ENCODE measurements around the gene PARD6B. TPM values are rescaled to one million over a fixed set of nuclear protein-coding genes. Genes with fewer than 3 reads are reported as not detected.
"Not testable (repeated sequence)": the region's sequence is repeated elsewhere in the genome, so short reads cannot be mapped to it uniquely, and the experiment has no call there.

PARD6B gene
- total RNA-seq, 2 experiments from 2014 or later: 4.3 to 6.2 TPM

GRCh38 chr20:50766955-50767809 is 35.8 kb downstream of the PARD6B start:
- POLR2A ChIA-PET; H3K4me1 Mint-ChIP-seq; H3K9me3 Mint-ChIP-seq; H3K36me3 Mint-ChIP-seq (ENCODE audit: low read depth); H3K4me3 Mint-ChIP-seq; H3K27me3 Mint-ChIP-seq; DNase-seq; H3K27ac Mint-ChIP-seq: not testable (repeated sequence)
- CTCF ChIA-PET: interaction anchor here (1.5 to 2.4 kb wide), 2 partner anchors 17 to 27 kb away, joined by 3 to 8 read pairs; no protein-coding TSS in a partner anchor

GRCh38 chr20:50768991-50769390 is 37.6 kb downstream of the PARD6B start:
- H3K27ac Mint-ChIP-seq; CTCF ChIA-PET; H3K4me1 Mint-ChIP-seq; DNase-seq; H3K36me3 Mint-ChIP-seq (ENCODE audit: low read depth); POLR2A ChIA-PET; H3K4me3 Mint-ChIP-seq; H3K27me3 Mint-ChIP-seq; H3K9me3 Mint-ChIP-seq: not testable (repeated sequence)

- H3K4me1 Mint-ChIP-seq; DNase-seq; H3K36me3 Mint-ChIP-seq (ENCODE audit: low read depth); CTCF ChIA-PET; H3K4me3 Mint-ChIP-seq; H3K9me3 Mint-ChIP-seq; H3K27ac Mint-ChIP-seq; POLR2A ChIA-PET; H3K27me3 Mint-ChIP-seq: not testable (repeated sequence)
These were observed 38.2 kb downstream of the PARD6B start for GRCh38 chr20:50769551-50770085.

GRCh38 chr20:50771419-50772080 is 40.2 kb downstream of the PARD6B start:
- H3K36me3 Mint-ChIP-seq (ENCODE audit: low read depth); CTCF ChIA-PET; H3K27me3 Mint-ChIP-seq; DNase-seq; H3K4me3 Mint-ChIP-seq; POLR2A ChIA-PET; H3K27ac Mint-ChIP-seq; H3K9me3 Mint-ChIP-seq; H3K4me1 Mint-ChIP-seq: not testable (repeated sequence)

GRCh38 chr20:50772420-50773185 is 41.2 kb downstream of the PARD6B start:
- Mint-ChIP-seq H3K36me3 (ENCODE audit: low read depth) (no peaks in the 10 kb centered on the region), H3K9me3 (no peaks in the 10 kb centered on the region), H3K27me3 (peaks cover 5% of the 10 kb centered on the region), H3K4me3 (no peak overlapping the region), H3K27ac (no peak overlapping the region), H3K4me1 (peaks cover 3% of the 10 kb centered on the region)
- POLR2A ChIA-PET: no interaction called here
- CTCF ChIA-PET: interaction anchor here (0.6 to 0.8 kb wide), 2 partner anchors 9 to 127 kb away, joined by 3 read pairs; no protein-coding TSS in a partner anchor
- DNase-seq: no peak

GRCh38 chr20:50774515-50774914 is 43.1 kb downstream of the PARD6B start:
- no peak overlapping the region for H3K27ac Mint-ChIP-seq
- POLR2A ChIA-PET: no interaction called here

GRCh38 chr20:50776122-50776817 is 44.9 kb downstream of the PARD6B start:
- ChIA-PET CTCF (interaction anchor here (0.6 to 1.4 kb wide), 3 partner anchors 18 to 44 kb away, joined by 4 to 6 read pairs (median 4); partner anchors contain the start of gene BCAS4), POLR2A (no interaction called here)
- Mint-ChIP-seq H3K4me3 (no peak overlapping the region), H3K27me3 (peaks cover 12% of the 10 kb centered on the region), H3K27ac (no peak overlapping the region), H3K4me1 (peaks cover 3% of the 10 kb centered on the region), H3K9me3 (no peaks in the 10 kb centered on the region), H3K36me3 (ENCODE audit: low read depth) (no peaks in the 10 kb centered on the region)
- DNase-seq: no peak

More at GRCh38 chr20:50774515-50774914, 43.1 kb downstream of the PARD6B start:
- H3K9me3 Mint-ChIP-seq: no peaks in the 10 kb centered on the region
- no peak overlapping the region for H3K4me3 Mint-ChIP-seq
- H3K36me3 Mint-ChIP-seq (ENCODE audit: low read depth): no peaks in the 10 kb centered on the region
- no peak for DNase-seq
- peaks cover 3% of the 10 kb centered on the region for H3K4me1 Mint-ChIP-seq
- CTCF ChIA-PET: interaction anchor here (2.0 kb wide), 1 partner anchor 25 kb away, joined by 9 read pairs; no protein-coding TSS in a partner anchor
- peaks cover 6% of the 10 kb centered on the region for H3K27me3 Mint-ChIP-seq

DNA sequence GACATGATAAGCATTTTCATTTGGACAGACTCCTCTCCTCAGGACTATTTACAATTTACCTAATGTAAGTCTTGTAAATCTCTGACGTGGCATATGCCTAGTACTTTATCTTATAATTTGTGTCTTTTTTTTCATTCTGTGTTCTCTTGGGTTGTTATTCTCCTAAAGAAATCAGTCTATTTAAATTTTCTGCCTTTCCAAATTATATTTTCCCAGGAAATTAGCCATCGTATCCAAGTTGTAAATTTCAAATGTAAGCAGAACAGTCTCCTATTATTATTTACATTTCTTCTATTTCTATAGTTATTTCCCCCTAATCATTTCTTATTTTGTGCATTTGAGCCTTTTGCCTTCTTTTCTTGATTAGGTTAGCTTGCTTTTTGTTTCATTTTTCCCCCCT is 46.0 kb downstream of the PARD6B start:
- Mint-ChIP-seq H3K27me3 (peaks cover 12% of the 10 kb centered on the region), H3K4me3 (no peak overlapping the region), H3K9me3 (no peaks in the 10 kb centered on the region), H3K36me3 (ENCODE audit: low read depth) (no peaks in the 10 kb centered on the region), H3K27ac (no peak overlapping the region), H3K4me1 (peaks cover 2% of the 10 kb centered on the region)
- DNase-seq: no peak
- ChIA-PET POLR2A (no interaction called here), CTCF (no interaction called here)

- CTCF ChIA-PET: interaction anchor here (8.0 kb wide), 1 partner anchor 14 kb away, joined by 68 read pairs; the partner anchor contains the start of gene BCAS4
- POLR2A ChIA-PET: not testable (repeated sequence)
These were observed 47.6 kb downstream of the PARD6B start for GRCh38 chr20:50778994-50779393.

GRCh38 chr20:50783390-50783789 is 52.0 kb downstream of the PARD6B start:
- no peak for DNase-seq
- Mint-ChIP-seq H3K4me3 (no peak overlapping the region), H3K9me3 (no peaks in the 10 kb centered on the region), H3K4me1 (no peaks in the 10 kb centered on the region), H3K27ac (no peak overlapping the region), H3K27me3 (peaks cover 9% of the 10 kb centered on the region), H3K36me3 (ENCODE audit: low read depth) (no peaks in the 10 kb centered on the region)
- POLR2A ChIA-PET: no interaction called here
- CTCF ChIA-PET: interaction anchor here (8.0 kb wide), 1 partner anchor 9 kb away, joined by 68 read pairs; the partner anchor contains the start of gene BCAS4

More at GRCh38 chr20:50778994-50779393, 47.6 kb downstream of the PARD6B start:
- H3K27ac Mint-ChIP-seq; H3K4me3 Mint-ChIP-seq; H3K4me1 Mint-ChIP-seq; DNase-seq; H3K9me3 Mint-ChIP-seq; H3K36me3 Mint-ChIP-seq (ENCODE audit: low read depth): not testable (repeated sequence)
- peaks cover 12% of the 10 kb centered on the region for H3K27me3 Mint-ChIP-seq

DNA sequence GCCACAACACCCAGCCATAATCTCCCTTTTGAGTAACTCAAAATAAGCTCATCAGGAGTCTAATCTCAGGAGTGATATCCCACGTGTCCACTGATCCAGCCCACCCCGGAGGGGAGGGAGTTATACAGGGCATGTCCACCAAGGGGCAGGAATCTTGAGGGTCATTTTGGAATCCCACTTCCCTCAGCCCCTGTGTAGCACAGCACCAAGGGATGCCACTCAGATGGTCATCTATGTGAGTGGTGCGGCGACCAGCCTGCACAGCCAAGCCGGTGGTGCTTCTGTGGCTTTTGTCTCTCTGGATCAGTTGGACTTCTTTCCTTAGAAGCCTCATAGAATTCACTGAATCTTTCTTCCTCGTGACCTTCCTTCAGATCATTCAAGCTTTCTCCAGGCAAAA is 52.5 kb downstream of the PARD6B start:
- CTCF ChIA-PET: interaction anchor here (8.0 kb wide), 1 partner anchor 9 kb away, joined by 68 read pairs; the partner anchor contains the start of gene BCAS4

DNA sequence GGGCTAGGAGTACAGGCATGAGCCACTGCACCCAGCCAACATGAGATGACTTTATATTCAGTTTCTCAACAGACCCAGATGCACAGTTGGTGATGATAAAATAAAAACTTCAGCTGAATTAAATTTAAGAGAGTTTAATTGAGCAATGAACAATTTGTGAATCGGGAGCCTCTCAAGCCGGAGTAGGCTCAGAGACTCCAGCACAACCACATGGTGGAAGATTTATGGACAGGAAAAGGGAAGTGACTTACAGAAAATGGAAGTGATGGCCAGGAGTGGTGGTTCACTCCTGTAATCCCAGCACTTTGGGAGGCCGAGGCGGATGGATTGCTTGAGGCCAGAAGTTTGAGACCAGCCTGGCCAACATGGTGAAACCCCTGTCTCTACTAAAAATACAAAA is 53.1 kb downstream of the PARD6B start:
- Mint-ChIP-seq H3K4me1 (no peaks in the 10 kb centered on the region), H3K27me3 (peaks cover 6% of the 10 kb centered on the region), H3K36me3 (ENCODE audit: low read depth) (no peaks in the 10 kb centered on the region), H3K9me3 (no peaks in the 10 kb centered on the region), H3K27ac (no peak overlapping the region), H3K4me3 (no peak overlapping the region)
- ChIA-PET CTCF (interaction anchor here (8.0 kb wide), 1 partner anchor 8 kb away, joined by 68 read pairs; the partner anchor contains the start of gene BCAS4), POLR2A (no interaction called here)
- no peak for DNase-seq

More for the DNA sequence above, 52.5 kb downstream of the PARD6B start:
- POLR2A ChIA-PET: no interaction called here
- H3K36me3 Mint-ChIP-seq (ENCODE audit: low read depth): no peaks in the 10 kb centered on the region
- DNase-seq: no peak
- no peaks in the 10 kb centered on the region for H3K4me1 Mint-ChIP-seq
- H3K9me3 Mint-ChIP-seq: no peaks in the 10 kb centered on the region
- peaks cover 9% of the 10 kb centered on the region for H3K27me3 Mint-ChIP-seq
- H3K27ac Mint-ChIP-seq: no peak overlapping the region
- no peak overlapping the region for H3K4me3 Mint-ChIP-seq
